HEK293 (cell line): ENCODE data around the gene TRAPPC10.
A peak's percentile ranks its signal among the peaks of the same experiment; 100 is the strongest.

Experiments used
- CTCF ChIA-PET: fragments of 350-600 bp; formaldehyde crosslinking; extraction: SDS; loops from one replicate; lab custom pipeline; 2021; ENCODE audit warnings: antibody characterized with exemption; lab: Yijun Ruan, JAX
- POLR2A ChIA-PET: fragments of 300-600 bp; formaldehyde crosslinking; extraction: SDS; loops from one replicate; lab custom pipeline; 2020; ENCODE audit warnings: antibody characterized with exemption, inconsistent platforms; lab: Yijun Ruan, JAX
- H3K27ac ChIP-seq: fragments of 200-500 bp; sonication (Bioruptor generic); 2 replicates; pipeline ENCODE4 v1.5.1; 2014; ENCODE audit warnings: low read depth, low read length, control low read depth, inconsistent platforms; ENCODE audit errors: extremely low read depth
- H3K36me3 ChIP-seq, 2 experiments: fragments of 200-500 bp in 1 of 2; sonication (Bioruptor generic) in 1 of 2; 1 replicate in 1 of 2; 2 replicates in 1 of 2; pipeline ENCODE4 v1.5.1; 2014 to 2017; ENCODE audit warnings: inconsistent platforms in 2 of 2, low read length in 2 of 2; ENCODE audit not compliant: control insufficient read depth in 2 of 2, insufficient read depth in 1 of 2
- H3K4me1 ChIP-seq: fragments of 200-500 bp; sonication (Bioruptor generic); 2 replicates; pipeline ENCODE4 v1.5.1; 2014; ENCODE audit warnings: mild to moderate bottlenecking, low read length, inconsistent platforms; ENCODE audit not compliant: control insufficient read depth, insufficient read depth
- H3K4me3 ChIP-seq: 2 replicates; pipeline ENCODE4 v1.5.1; 2011; ENCODE audit warnings: low read depth, mild to moderate bottlenecking, control low read depth, low read length, moderate library complexity
- H3K9me3 ChIP-seq: fragments of 200-500 bp; sonication (Bioruptor generic); 2 replicates; pipeline ENCODE4 v1.5.1; 2014; ENCODE audit warnings: low read depth, low read length, inconsistent platforms; ENCODE audit not compliant: control insufficient read depth, insufficient read depth
- IKZF3 ChIP-seq: fragments of 450-650 bp; IDR thresholded peaks from 2 replicates; pipeline ENCODE4 v1.5.0; 2018; ENCODE audit warnings: missing biosample characterization, mild to moderate bottlenecking, missing genetic modification characterization, moderate library complexity
- KLF7 ChIP-seq: fragments of 450-650 bp; formaldehyde crosslinking; IDR thresholded peaks from 2 replicates; pipeline ENCODE4 v1.5.1; 2016; ENCODE audit warnings: missing biosample characterization, missing genetic modification characterization, borderline replicate concordance
- MYNN ChIP-seq: fragments of 450-650 bp; formaldehyde crosslinking; IDR thresholded peaks from 2 replicates; pipeline ENCODE4 v1.5.1; 2016; ENCODE audit warnings: missing biosample characterization, missing genetic modification characterization, borderline replicate concordance
- OVOL3 ChIP-seq: fragments of 450-650 bp; formaldehyde crosslinking; IDR thresholded peaks from 2 replicates; pipeline ENCODE4 v1.5.1; 2016; ENCODE audit warnings: missing biosample characterization, missing genetic modification characterization
- PRDM1 ChIP-seq: fragments of 450-650 bp; formaldehyde crosslinking; IDR thresholded peaks from 2 replicates; pipeline ENCODE4; 2016; ENCODE audit warnings: missing biosample characterization, missing genetic modification characterization
- PRDM2 ChIP-seq: fragments of 450-650 bp; formaldehyde crosslinking; IDR thresholded peaks from 2 replicates; pipeline ENCODE4 v1.5.1; 2016; ENCODE audit warnings: missing biosample characterization, missing genetic modification characterization, borderline replicate concordance
- ZFHX2 ChIP-seq: fragments of 450-650 bp; formaldehyde crosslinking; conservative IDR thresholded peaks from 2 replicates; pipeline ENCODE4 v1.5.1; 2016; ENCODE audit warnings: missing biosample characterization, missing genetic modification characterization
- ZNF148 ChIP-seq: fragments of 450-650 bp; formaldehyde crosslinking; IDR thresholded peaks from 2 replicates; pipeline ENCODE4 v1.5.0; 2017; ENCODE audit warnings: missing biosample characterization, missing genetic modification characterization, borderline replicate concordance
- ZNF239 ChIP-seq: fragments of 450-650 bp; formaldehyde crosslinking; IDR thresholded peaks from 2 replicates; pipeline ENCODE4 v1.5.1; 2016; ENCODE audit warnings: missing biosample characterization, missing genetic modification characterization
- ZNF266 ChIP-seq: fragments of 450-650 bp; formaldehyde crosslinking; IDR thresholded peaks from 2 replicates; pipeline ENCODE4 v1.5.1; 2016; ENCODE audit warnings: missing biosample characterization, missing genetic modification characterization, low read depth
- ZNF335 ChIP-seq: fragments of 450-650 bp; formaldehyde crosslinking; conservative IDR thresholded peaks from 2 replicates; pipeline ENCODE4 v1.5.1; 2016; ENCODE audit warnings: missing biosample characterization, missing genetic modification characterization
- ZNF404 ChIP-seq: fragments of 450-650 bp; formaldehyde crosslinking; IDR thresholded peaks from 2 replicates; pipeline ENCODE4 v1.5.1; 2017; ENCODE audit warnings: missing biosample characterization, missing genetic modification characterization
- ZNF48 ChIP-seq: fragments of 450-650 bp; formaldehyde crosslinking; IDR thresholded peaks from 2 replicates; pipeline ENCODE4 v1.5.1; 2016; ENCODE audit warnings: missing biosample characterization, missing genetic modification characterization
- ZNF501 ChIP-seq: fragments of 450-650 bp; formaldehyde crosslinking; IDR thresholded peaks from 2 replicates; pipeline ENCODE4 v1.5.1; 2016; ENCODE audit warnings: missing biosample characterization, missing genetic modification characterization
- ZNF692 ChIP-seq: fragments of 450-650 bp; formaldehyde crosslinking; IDR thresholded peaks from 2 replicates; pipeline ENCODE4 v1.5.1; 2016; ENCODE audit warnings: missing biosample characterization, missing genetic modification characterization

The TRAPPC10 gene

GRCh38 chr21:43997766-43998742 lies 14.1 kb upstream of the TRAPPC10 start (continued):
- no peak for TF ChIP-seq PRDM2 (tag by site-specific recombination)
- no peak for TF ChIP-seq ZNF239 (tag by site-specific recombination)
- TF ChIP-seq ZNF48 (tag by site-specific recombination): no peak
- TF ChIP-seq OVOL3 (tag by site-specific recombination): no peak
- TF ChIP-seq ZNF148 (tag by site-specific recombination): no peak
- no peak for TF ChIP-seq IKZF3 (tag by site-specific recombination)

- Histone ChIP-seq H3K4me3 (no peak overlapping the region), H3K4me1 (no peaks in the 10 kb centered on the region), H3K36me3 (no peaks in the 10 kb centered on the region), H3K27ac (no peak overlapping the region), H3K9me3 (no peaks in the 10 kb centered on the region)
- POLR2A ChIA-PET: interaction anchor here (0.6 kb wide), 1 partner anchor 179 kb away, joined by 3 read pairs; no protein-coding TSS in a partner anchor
- CTCF ChIA-PET: interaction anchor here (1.0 to 1.1 kb wide), 2 partner anchors 13 to 24 kb away, joined by 4 to 6 read pairs; no protein-coding TSS in a partner anchor
- TF ChIP-seq KLF7 (tag by site-specific recombination) (no peak), ZFHX2 (tag by site-specific recombination) (peak; percentile 31)
These were observed 11.7 kb upstream of the TRAPPC10 start for GRCh38 chr21:44000360-44000759.

DNA sequence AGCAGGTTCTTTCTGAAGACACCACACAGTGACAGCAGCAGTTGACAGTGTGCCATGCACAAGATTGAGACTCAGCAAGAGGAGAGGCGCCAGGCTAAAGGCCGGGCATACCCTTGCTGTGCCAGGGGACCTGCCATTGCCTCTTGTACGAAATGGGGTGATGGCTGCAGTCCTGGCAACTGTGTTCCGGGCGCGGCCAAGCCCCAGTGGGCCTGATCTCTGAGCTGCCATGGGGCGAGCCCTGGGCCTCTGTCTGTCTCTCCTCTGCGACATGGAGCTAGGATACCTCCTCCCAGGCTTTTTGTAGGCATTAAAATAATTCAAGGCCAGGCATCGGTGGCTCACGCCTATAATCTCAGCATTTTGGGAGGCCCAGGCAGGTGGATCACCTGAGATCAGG lies 9.6 kb upstream of the TRAPPC10 start:
- ChIA-PET CTCF (no interaction called here), POLR2A (no interaction called here)
- no peak for TF ChIP-seq ZNF404 (tag by site-specific recombination)
- TF ChIP-seq PRDM1 (tag by site-specific recombination): no peak
- no peak for TF ChIP-seq MYNN (tag by site-specific recombination)
- TF ChIP-seq ZNF501 (tag by site-specific recombination): no peak
- TF ChIP-seq ZNF266 (tag by site-specific recombination): no peak
- TF ChIP-seq ZNF335: no peak
- TF ChIP-seq ZNF692 (tag by site-specific recombination): no peak
- H3K4me3 ChIP-seq: no peak overlapping the region
- no peaks in the 10 kb centered on the region for H3K36me3 ChIP-seq
- H3K27ac ChIP-seq: no peak overlapping the region
- H3K9me3 ChIP-seq: no peaks in the 10 kb centered on the region
- H3K4me1 ChIP-seq: no peaks in the 10 kb centered on the region
